Measurements from ENCODE around the gene CHST3.
"Not testable (repeated sequence)": the region's sequence is repeated elsewhere in the genome, so short reads cannot be mapped to it uniquely, and the experiment has no call there.

The CHST3 gene

DNA sequence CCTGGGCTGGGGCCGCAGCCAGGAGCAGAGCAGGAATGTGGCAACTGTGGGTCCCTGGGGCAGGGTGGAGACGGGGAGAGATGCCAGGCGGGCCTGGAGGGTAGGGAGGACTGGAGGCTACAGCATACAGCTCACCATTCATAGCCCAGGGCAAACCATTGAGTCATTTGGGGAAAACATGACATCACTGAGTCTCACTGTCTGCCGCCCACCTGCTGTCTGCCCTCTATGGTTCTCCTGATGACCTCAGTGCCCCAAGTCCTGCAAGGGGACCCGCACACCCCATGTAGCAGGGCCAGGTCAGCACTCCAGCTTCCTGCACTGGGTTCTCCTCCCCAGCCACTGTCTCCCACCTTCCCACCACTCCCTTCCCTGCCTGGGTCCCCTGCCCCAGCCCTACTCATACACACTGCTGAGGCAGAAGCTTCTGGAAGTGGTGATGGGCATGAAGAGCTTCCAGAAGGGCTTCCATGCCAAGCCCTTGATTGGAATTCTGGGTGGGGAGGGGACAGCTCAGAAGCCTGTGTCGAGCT is 10.4 kb downstream of the CHST3 start:
- no peak for DNase-seq

- DNase-seq: peak; percentile 35
These were observed 11.1 kb downstream of the CHST3 start for GRCh38 chr10:71975087-71975870.

- DNase-seq: peak; percentile 35
These were observed 11.9 kb downstream of the CHST3 start for GRCh38 chr10:71975871-71976725.

DNA sequence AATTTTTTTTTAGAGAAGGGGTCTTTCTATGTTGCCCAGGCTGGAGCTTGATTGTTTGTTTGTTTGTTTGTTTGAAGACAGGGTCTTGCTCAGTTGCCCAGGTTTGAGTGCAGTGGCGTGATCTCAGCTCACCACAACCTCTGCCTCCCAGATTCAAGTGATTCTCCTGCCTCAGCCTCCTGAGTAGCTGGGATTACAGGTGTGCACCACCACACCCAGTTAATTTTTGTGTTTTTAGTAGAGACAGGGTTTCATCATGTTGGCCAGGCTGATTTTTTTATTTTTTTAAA is 13.4 kb downstream of the CHST3 start:
- not testable (repeated sequence) for DNase-seq

DNA sequence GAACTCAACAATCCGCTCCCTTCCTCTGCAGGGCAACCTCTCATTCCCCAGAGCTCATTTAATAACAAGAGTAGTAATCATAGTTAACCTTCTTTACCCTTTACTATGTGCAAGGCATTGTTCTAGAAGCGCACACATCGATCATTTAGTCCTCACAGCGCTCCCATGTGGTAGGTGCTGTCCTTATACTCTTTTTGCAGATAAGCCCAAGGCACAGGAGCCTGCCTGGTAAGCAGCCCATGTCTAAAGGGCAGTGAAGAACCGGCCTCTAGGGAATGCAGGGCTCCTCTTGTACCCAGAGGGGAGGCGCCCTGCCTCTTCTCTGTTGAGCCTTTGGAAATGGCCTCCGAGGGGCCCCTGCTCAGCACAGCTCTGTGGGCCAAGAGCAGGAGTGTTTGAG is 14.3 kb downstream of the CHST3 start:
- no peak for DNase-seq

GRCh38 chr10:71978988-71979691 is 14.9 kb downstream of the CHST3 start:
- DNase-seq: no peak

GRCh38 chr10:71979692-71980062 is 15.5 kb downstream of the CHST3 start:
- no peak for DNase-seq

- no peak for DNase-seq
These were observed 16.2 kb downstream of the CHST3 start for GRCh38 chr10:71980181-71981014.

GRCh38 chr10:71981015-71981875 is 17.1 kb downstream of the CHST3 start:
- DNase-seq: no peak

DNA sequence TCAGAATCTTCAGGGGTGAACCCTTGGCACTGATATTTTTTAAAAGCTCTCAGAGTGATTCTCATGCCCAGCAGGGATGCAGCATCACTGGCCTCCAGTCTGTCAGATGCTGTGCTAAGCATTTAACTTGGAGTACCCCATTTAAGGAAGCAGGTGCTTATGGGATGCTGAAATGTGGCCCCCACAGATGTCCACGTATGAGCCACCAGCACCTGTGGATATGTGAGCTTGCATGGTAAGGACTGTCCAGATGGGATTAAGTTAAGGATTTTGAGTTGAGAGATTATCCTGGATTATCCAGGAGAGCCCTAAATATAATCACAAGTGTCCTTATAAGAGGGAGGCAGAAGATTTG is 17.7 kb downstream of the CHST3 start:
- DNase-seq: no peak

DNA sequence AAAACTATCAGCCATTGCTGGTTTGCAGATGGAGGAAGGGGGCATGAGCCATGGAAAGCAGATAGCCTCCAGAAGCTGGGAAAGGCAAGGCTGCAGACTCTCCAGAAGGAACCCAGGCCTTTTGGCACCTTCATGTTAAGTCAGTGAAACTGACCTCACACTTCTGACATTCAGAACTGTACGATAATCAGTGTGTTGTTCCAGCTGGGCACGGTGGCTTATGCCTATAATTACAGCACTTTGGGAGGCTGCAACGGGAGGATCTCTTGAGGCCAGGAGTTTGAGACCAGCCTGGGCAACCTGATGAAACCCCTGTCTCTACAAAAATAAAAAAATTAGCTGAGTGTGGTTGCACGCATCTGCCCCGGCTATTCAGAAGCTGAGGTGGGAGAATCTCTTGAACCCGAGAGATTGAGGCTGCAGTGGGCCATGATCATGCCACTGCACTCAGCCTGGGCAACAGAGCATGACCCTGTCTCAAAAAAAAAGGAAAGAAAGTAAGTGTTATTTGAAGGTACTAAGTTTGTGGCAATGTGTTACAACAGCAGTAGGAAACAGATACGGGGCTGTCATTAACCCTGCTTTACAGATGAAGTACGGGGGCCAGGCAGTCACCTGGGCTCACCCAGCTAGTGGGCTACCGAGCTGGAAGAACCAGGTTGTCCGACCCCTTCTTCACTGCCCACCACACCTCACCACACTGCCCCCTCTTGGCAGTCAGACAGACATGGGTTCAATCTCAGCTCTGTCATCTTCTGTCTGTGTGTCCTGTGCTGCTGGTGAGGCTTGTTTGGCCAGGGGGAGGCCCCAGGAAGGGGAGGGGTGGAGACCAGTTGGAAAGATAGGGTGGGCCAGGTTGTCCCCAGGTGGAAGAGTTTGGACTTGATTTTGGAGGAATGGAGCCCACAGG is 18.3 kb downstream of the CHST3 start:
- no peak for DNase-seq

DNA sequence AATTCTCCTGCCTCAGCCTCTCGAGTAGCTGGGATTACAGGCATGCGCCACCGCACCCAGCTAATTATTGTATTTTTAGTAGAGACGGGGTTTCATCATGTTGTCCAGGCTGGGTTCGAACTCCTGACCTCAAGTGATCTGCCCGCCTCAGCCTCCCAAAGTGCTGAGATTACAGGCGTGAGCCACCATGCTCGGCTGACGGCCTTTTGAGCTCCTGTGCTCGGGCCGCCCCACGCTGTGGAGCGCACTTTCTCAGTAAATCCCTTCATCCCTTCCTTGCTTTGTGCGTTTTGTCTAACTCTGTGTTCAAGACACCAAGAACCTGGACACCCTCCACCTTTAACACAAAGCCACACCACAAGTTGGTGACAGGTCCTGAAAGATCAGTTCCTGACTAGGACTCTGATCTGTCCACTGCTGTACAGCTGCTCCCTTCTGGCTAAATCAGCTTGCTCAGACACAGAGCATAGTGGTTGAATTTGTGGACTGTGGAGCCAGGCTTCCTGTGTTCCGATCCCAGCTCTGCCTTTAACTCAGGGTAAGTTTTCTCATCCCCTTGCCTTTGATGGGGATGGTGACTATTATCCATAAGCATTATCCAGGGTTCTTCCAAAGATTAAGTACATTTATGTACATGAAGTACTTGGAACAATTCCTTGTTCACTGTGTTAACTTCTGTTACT is 20.1 kb downstream of the CHST3 start:
- DNase-seq: no peak

DNA sequence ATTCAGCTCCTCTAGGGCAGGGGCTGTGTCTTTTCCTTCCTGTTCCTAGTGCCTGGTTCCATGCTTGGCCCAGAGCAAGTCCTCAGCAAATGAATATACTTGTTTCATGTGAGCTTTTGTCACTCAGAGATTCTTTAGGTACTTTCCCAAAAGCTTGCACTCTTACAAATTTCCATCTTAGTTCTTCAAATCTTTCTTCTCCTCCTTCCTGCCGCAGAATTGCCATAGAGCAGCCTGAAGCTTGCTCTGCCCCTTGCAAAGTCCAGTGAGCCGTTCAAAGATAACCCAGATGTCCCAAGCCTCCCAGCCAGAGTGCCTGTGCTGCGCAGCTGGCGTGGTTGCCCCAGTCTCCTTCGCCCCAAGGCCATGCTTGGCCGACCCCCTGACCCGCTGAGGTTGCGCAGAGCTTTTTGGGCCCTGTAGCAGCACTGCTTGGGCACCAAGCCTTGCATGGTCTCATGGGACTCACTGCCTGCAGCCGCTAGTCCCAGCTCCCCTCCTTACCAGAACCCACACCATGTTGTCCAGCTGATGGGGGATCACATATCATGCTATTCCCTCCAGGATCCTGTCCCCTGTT is 20.7 kb downstream of the CHST3 start:
- no peak for DNase-seq

GRCh38 chr10:71985542-71986250 is 21.5 kb downstream of the CHST3 start:
- DNase-seq: no peak

- not testable (repeated sequence) for DNase-seq
These were observed 24.7 kb downstream of the CHST3 start for GRCh38 chr10:71988895-71989294.

GRCh38 chr10:71989661-71990454 is 25.7 kb downstream of the CHST3 start:
- no peak for DNase-seq

GRCh38 chr10:71990706-71991269 is 26.6 kb downstream of the CHST3 start:
- DNase-seq: no peak

GRCh38 chr10:71995449-71995848 is 31.3 kb downstream of the CHST3 start:
- no peak for DNase-seq

All from DMS 273 treated with DMSO at 0.1 percent for 48 hours (cell line).